ENCODE measurements around the gene AQP12B. TPM values are rescaled to one million over a fixed set of nuclear protein-coding genes. Genes with fewer than 3 reads are reported as not detected.

AQP12B gene
- total RNA-seq, 3 donors from 2014 or later (not counting 1 experiment from before 2014, with no cell fraction given): not detected

- TF ChIP-seq CTCF (IDR thresholded peaks at IDR 0.05): no peak
- no peaks in the 10 kb centered on the region for H3K27me3 ChIP-seq (ENCODE audit: control insufficient read depth, insufficient read depth, low read length)
- intact Hi-C loops (cut with micrococcal nuclease): no loop called here
- Mint-ChIP-seq H3K27ac (no peak overlapping the region), H3K27me3 (ENCODE audit: low read depth in 2 of 2) (no peaks in the 10 kb centered on the region), H3K4me1 (no peaks in the 10 kb centered on the region), H3K4me3 (no peak overlapping the region), H3K9me3 (no peaks in the 10 kb centered on the region), H3K36me3 (no peaks in the 10 kb centered on the region)
- no peaks in the 10 kb centered on the region for H3K36me3 ChIP-seq (ENCODE audit: control insufficient read depth, insufficient read depth, low read length)
- DNase-seq (no peak), ATAC-seq (no peak)
- 82% methylated on average over 10 of the region's 10 CpGs for WGBS (ENCODE audit: insufficient coverage)
- H3K9me3 ChIP-seq (ENCODE audit: control insufficient read depth, insufficient read depth, low read length): no peaks in the 10 kb centered on the region
- no peak overlapping the region for H3K4me3 ChIP-seq (ENCODE audit: low read length)
- H3K4me1 ChIP-seq (ENCODE audit: control insufficient read depth, insufficient read depth, low read length): no peaks in the 10 kb centered on the region
- H3K27ac ChIP-seq (ENCODE audit: low read length): no peak overlapping the region
Observed at GRCh38 chr2:240730501-240731177, 48.0 kb upstream of the AQP12B start.

- Histone ChIP-seq H3K4me1 (ENCODE audit: control insufficient read depth, insufficient read depth, low read length) (no peaks in the 10 kb centered on the region), H3K27me3 (ENCODE audit: control insufficient read depth, insufficient read depth, low read length) (no peaks in the 10 kb centered on the region), H3K36me3 (ENCODE audit: control insufficient read depth, insufficient read depth, low read length) (no peaks in the 10 kb centered on the region), H3K27ac (ENCODE audit: low read length) (no peak overlapping the region), H3K9me3 (ENCODE audit: control insufficient read depth, insufficient read depth, low read length) (no peaks in the 10 kb centered on the region), H3K4me3 (ENCODE audit: low read length) (no peak overlapping the region)
- intact Hi-C loops (cut with micrococcal nuclease): no loop called here
- Mint-ChIP-seq H3K36me3 (no peaks in the 10 kb centered on the region), H3K4me3 (no peak overlapping the region), H3K27ac (no peak overlapping the region), H3K27me3 (ENCODE audit: low read depth in 2 of 2) (no peaks in the 10 kb centered on the region), H3K4me1 (no peaks in the 10 kb centered on the region), H3K9me3 (no peaks in the 10 kb centered on the region)
- TF ChIP-seq CTCF (IDR thresholded peaks at IDR 0.05): no peak
- no peak for DNase-seq
- 90% methylated on average over 7 of the region's 7 CpGs for WGBS (ENCODE audit: insufficient coverage)
- ATAC-seq: no peak
Observed at GRCh38 chr2:240728827-240729226, 46.1 kb upstream of the AQP12B start.

GRCh38 chr2:240728361-240728760 is 45.7 kb upstream of the AQP12B start:
- H3K9me3 Mint-ChIP-seq: no peaks in the 10 kb centered on the region
- TF ChIP-seq CTCF (IDR thresholded peaks at IDR 0.05): no peak
- Histone ChIP-seq H3K9me3 (ENCODE audit: control insufficient read depth, insufficient read depth, low read length) (no peaks in the 10 kb centered on the region), H3K36me3 (ENCODE audit: control insufficient read depth, insufficient read depth, low read length) (no peaks in the 10 kb centered on the region), H3K27ac (ENCODE audit: low read length) (no peak overlapping the region), H3K4me1 (ENCODE audit: control insufficient read depth, insufficient read depth, low read length) (no peaks in the 10 kb centered on the region), H3K4me3 (ENCODE audit: low read length) (no peak overlapping the region), H3K27me3 (ENCODE audit: control insufficient read depth, insufficient read depth, low read length) (no peaks in the 10 kb centered on the region)
- intact Hi-C loops (cut with micrococcal nuclease): no loop called here
- H3K27ac Mint-ChIP-seq: no peak overlapping the region
- no peaks in the 10 kb centered on the region for H3K4me1 Mint-ChIP-seq
- no peaks in the 10 kb centered on the region for H3K36me3 Mint-ChIP-seq
- WGBS (ENCODE audit: insufficient coverage): 94% methylated on average over 10 of the region's 10 CpGs
- H3K27me3 Mint-ChIP-seq (ENCODE audit: low read depth in 2 of 2): no peaks in the 10 kb centered on the region
- DNase-seq (no peak), ATAC-seq (no peak)
- H3K4me3 Mint-ChIP-seq: no peak overlapping the region

GRCh38 chr2:240727913-240728312 is 45.2 kb upstream of the AQP12B start:
- TF ChIP-seq CTCF (IDR thresholded peaks at IDR 0.05): no peak
- intact Hi-C loops (cut with micrococcal nuclease): no loop called here

More at GRCh38 chr2:240727913-240728312, 45.2 kb upstream of the AQP12B start:
- Histone ChIP-seq H3K36me3 (ENCODE audit: control insufficient read depth, insufficient read depth, low read length) (no peaks in the 10 kb centered on the region), H3K9me3 (ENCODE audit: control insufficient read depth, insufficient read depth, low read length) (no peaks in the 10 kb centered on the region), H3K4me3 (ENCODE audit: low read length) (no peak overlapping the region), H3K4me1 (ENCODE audit: control insufficient read depth, insufficient read depth, low read length) (no peaks in the 10 kb centered on the region), H3K27ac (ENCODE audit: low read length) (no peak overlapping the region), H3K27me3 (ENCODE audit: control insufficient read depth, insufficient read depth, low read length) (no peaks in the 10 kb centered on the region)
- Mint-ChIP-seq H3K9me3 (no peaks in the 10 kb centered on the region), H3K27ac (no peak overlapping the region), H3K4me3 (no peak overlapping the region), H3K27me3 (ENCODE audit: low read depth in 2 of 2) (no peaks in the 10 kb centered on the region), H3K36me3 (no peaks in the 10 kb centered on the region), H3K4me1 (no peaks in the 10 kb centered on the region)
- 89% methylated on average over 15 of the region's 15 CpGs for WGBS (ENCODE audit: insufficient coverage)
- no peak for DNase-seq
- ATAC-seq: no peak

Data from natural killer cell (primary cell).